HG02642 (cell line): ENCODE measurements around the gene PDE9A.
"Not testable (repeated sequence)": the region's sequence is repeated elsewhere in the genome, so short reads cannot be mapped to it uniquely, and the experiment has no call there.

Experiments
- ATAC-seq: cut with Tn5 transposase; IDR thresholded peaks from one replicate; pipeline ENCODE4 v1.9.1; 2021; ENCODE audit warnings: mild to moderate bottlenecking; ENCODE audit not compliant: unreplicated experiment, poor library complexity

PDE9A gene

GRCh38 chr21:42623694-42624093 lies 29.7 kb upstream of the PDE9A start:
- no peak for ATAC-seq

GRCh38 chr21:42624095-42624790 lies 29.2 kb upstream of the PDE9A start:
- no peak for ATAC-seq

- no peak for ATAC-seq
Measured at GRCh38 chr21:42624936-42625335, 28.5 kb upstream of the PDE9A start.

GRCh38 chr21:42626171-42626570 lies 27.2 kb upstream of the PDE9A start:
- no peak for ATAC-seq

- ATAC-seq: no peak
Measured at GRCh38 chr21:42627527-42628289, 25.7 kb upstream of the PDE9A start.

GRCh38 chr21:42628466-42629061 lies 24.9 kb upstream of the PDE9A start:
- ATAC-seq: not testable (repeated sequence)

- no peak for ATAC-seq
Measured at GRCh38 chr21:42629933-42630589, 23.4 kb upstream of the PDE9A start.

GRCh38 chr21:42630626-42631025 lies 22.8 kb upstream of the PDE9A start:
- ATAC-seq: no peak

GRCh38 chr21:42631142-42631541 lies 22.3 kb upstream of the PDE9A start:
- no peak for ATAC-seq

- ATAC-seq: no peak
Measured at GRCh38 chr21:42632336-42632751, 21.1 kb upstream of the PDE9A start.

- ATAC-seq: no peak
Measured at GRCh38 chr21:42632771-42633690, 20.4 kb upstream of the PDE9A start.

GRCh38 chr21:42633858-42634257 lies 19.6 kb upstream of the PDE9A start:
- ATAC-seq: no peak

GRCh38 chr21:42635848-42636519 lies 17.4 kb upstream of the PDE9A start:
- ATAC-seq: no peak

GRCh38 chr21:42636520-42637266 lies 16.7 kb upstream of the PDE9A start:
- ATAC-seq: no peak

- no peak for ATAC-seq
Measured at GRCh38 chr21:42637267-42638041, 16.0 kb upstream of the PDE9A start.

GRCh38 chr21:42638266-42638863 lies 15.1 kb upstream of the PDE9A start:
- no peak for ATAC-seq

- no peak for ATAC-seq
Measured at GRCh38 chr21:42639646-42640152, 13.7 kb upstream of the PDE9A start.
